ENCODE data around the gene OOSP3.
"Not testable (repeated sequence)": the region's sequence is repeated elsewhere in the genome, so short reads cannot be mapped to it uniquely, and the experiment has no call there.

Gene OOSP3, protein sequence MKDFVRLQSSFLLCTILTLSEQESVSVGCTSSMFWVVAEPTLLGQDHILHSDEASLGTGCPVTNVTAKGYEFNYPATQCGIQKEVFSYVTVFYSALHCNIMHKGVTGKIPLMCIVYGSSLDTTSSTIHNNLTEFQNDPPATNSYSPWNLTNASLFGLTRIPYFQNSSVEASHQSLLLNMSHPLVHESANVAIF

GRCh38 chr11:59878575-59878974 lies at the start of gene OOSP3:
TSS of gene OOSP3 (plus strand) at chr11:59878782. CDS start at chr11:59878809, 27 bp downstream.
- no peak for DNase-seq

GRCh38 chr11:59829358-59829757 lies 49.2 kb upstream of the OOSP3 start:
- DNase-seq = no peak

- no peak for DNase-seq
Observed at GRCh38 chr11:59833602-59834001, 45.0 kb upstream of the OOSP3 start.

GRCh38 chr11:59839615-59840014 lies 39.0 kb upstream of the OOSP3 start:
- DNase-seq = no peak

GRCh38 chr11:59841514-59841913 lies 37.1 kb upstream of the OOSP3 start:
- no peak for DNase-seq

- DNase-seq = no peak
Observed at GRCh38 chr11:59842316-59842715, 36.3 kb upstream of the OOSP3 start.

DNA sequence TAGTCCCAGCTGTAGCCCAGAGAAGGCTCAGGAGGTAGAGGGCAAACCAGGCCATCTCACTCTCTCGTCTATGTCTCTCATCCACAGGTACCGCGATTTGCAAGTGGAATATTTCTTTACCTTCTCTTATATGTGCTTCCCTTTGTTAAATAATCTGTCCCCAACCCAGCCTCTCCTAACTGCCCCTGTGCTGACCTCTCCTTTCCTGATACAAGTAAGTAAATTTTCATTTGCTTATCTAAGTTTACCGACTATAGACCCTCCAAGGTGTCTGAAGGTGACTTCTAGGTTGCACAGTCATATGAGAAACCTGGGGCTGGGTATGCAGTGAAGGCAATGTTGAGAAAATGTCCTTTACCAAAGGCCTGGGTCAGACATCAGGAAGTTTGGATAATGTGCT lies 33.2 kb upstream of the OOSP3 start, which contains the start of gene CBLIF:
CBLIF (minus strand) TSS at position 101 of the 400 bp plus-strand sequence; CDS start at position 55, 46 bp downstream.
- DNase-seq = no peak

GRCh38 chr11:59846556-59846955 lies 32.0 kb upstream of the OOSP3 start:
- DNase-seq = no peak

DNA sequence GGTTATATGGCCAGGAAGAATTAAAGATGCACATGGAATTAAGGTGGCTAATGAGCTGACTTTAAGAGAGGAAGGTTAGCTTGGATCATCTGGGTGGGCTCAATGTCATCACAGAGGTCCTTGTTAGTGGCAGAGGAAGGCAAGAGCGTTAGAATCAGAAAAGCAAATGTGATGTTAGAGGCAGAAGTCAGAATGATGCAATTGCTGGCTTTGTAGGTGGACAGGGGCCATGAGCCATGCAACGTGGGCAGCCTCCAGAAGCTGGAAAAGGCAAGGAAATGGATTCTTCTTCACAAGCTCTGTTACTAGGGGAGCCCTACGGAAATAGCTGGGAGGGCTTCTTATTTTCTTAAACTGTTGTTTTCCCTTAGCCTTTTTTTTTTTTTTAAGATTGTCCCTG lies 31.0 kb upstream of the OOSP3 start:
- no peak for DNase-seq

DNA sequence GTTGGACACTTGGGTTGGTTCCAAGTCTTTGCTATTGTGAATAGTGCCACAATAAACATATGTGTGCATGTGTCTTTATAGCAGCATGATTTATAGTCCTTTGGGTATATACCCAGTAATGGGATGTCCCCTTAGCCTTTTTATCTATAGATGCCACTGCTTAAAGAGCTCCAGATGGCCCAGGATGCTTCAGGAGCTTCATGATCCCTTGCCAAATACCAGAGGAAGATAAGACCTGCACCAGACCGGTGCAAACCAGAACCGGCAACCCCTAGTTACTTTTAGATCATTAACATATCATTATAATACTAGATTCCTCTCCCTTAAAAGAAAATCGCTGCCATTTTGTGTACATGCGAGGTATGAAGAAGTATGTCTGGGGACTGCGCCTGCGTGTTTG lies 30.1 kb upstream of the OOSP3 start:
- not testable (repeated sequence) for DNase-seq

GRCh38 chr11:59849129-59849528 lies 29.5 kb upstream of the OOSP3 start:
- no peak for DNase-seq

GRCh38 chr11:59849551-59849950 lies 29.0 kb upstream of the OOSP3 start:
- DNase-seq = not testable (repeated sequence)

- DNase-seq = not testable (repeated sequence)
Observed at GRCh38 chr11:59851416-59851815, 27.2 kb upstream of the OOSP3 start.

DNA sequence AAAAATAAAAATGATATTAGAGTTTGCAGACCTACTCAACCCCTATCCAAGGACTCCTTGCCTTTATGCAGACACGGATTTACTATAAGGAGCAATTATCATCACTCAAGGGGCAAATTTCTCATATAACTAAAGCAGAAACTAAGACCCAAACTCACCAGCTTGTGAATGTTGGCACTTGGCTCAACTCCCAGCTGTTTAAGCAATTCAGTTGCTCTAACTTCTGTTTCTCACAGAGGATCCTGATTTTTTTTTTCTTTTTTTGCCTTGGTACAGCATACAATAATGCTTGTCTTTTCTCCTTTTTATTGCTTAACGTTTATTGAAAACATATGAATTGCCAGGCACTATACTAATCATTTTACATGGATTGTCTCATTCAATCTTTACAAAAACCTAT lies 23.7 kb upstream of the OOSP3 start:
- DNase-seq = no peak

DNA sequence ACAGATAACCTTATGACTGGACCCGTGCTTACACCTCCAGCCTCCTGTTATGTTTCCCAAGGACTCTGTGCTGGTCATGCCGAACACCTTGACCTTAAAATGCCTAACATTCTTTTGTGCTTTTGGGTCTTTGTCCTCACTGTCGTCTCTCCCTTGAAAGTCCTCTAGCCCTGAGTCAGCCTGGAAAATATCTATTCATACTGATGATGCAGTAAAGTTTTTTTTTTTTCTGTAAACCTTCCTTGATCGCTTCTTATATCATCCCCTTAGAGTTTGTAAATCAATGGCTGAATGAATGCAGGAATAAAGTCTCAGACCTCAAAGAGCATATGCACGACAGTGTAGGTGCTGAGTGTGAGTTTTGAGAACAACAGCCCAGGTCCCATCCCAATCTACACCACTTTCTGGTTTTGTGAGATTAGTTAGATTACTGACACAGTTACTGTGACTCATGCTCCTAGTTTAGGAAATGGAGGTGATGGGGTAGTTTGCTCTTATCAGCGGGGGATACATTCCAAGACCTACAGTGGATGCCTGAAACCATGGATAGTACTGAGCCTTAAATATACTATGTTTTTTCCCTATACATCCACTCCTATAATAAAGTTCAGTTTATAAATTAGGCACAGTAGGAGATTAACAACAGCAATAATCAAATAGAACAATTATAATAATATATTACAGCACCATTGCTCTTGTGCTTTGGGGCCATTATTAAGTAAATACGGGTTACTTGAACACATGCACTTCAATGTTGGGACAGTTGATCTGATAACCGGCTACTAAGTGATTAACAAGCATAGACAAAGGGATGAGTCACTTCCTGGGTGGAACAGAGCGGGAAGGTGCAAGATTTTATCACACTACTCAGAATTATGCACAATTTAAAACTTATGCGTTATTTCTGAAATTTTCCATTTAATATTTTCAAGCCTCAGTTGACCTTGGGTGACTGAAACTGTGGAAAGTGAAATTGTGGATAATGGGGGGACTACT lies 20.8 kb upstream of the OOSP3 start:
- no peak for DNase-seq

GRCh38 chr11:59859673-59860072 lies 18.9 kb upstream of the OOSP3 start:
- no peak for DNase-seq

- no peak for DNase-seq
Observed at GRCh38 chr11:59862252-59862651, 16.3 kb upstream of the OOSP3 start.

DNA sequence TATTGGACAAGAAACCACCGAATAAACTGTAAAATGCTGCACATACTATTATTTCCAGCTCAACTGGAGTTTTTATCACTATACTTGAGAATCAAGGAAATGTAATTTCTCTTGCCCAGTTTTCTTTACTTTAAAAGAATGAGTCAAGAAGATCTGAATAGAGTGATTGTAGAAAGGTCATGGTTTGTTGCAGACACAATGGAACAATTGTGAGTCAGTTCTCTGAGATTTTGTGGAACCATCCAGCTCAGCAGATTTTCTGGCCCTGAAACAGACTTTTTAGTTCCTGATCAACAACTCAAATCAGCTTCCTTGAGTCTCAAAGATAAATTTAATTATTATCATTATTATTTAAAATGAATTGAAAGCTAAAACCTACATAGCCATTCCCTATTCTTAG lies 13.6 kb upstream of the OOSP3 start:
- DNase-seq = no peak

GRCh38 chr11:59866397-59866796 lies 12.2 kb upstream of the OOSP3 start, which contains the start of gene TCN1:
TSS of gene TCN1 (minus strand) at chr11:59866487. CDS start at chr11:59866470, 17 bp downstream.
- DNase-seq = no peak

DNA sequence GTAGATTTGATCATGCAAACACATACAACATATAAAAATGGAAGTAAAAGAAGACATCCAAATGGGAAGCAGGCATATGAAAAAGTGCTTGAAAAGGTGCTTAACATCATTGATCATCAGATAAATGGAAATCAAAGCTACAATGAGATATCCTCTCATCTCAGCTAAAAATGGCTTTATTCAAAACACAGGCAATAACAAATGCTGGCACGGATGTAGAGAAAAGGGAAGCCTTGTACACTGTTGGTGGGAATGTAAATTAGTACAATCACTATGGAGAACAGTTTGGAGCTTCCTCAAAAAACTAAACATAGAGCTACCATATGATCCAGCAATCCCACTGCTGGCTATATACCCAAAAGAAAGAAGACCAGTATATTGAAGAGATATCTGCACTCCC lies 11.7 kb upstream of the OOSP3 start:
- no peak for DNase-seq

DNA sequence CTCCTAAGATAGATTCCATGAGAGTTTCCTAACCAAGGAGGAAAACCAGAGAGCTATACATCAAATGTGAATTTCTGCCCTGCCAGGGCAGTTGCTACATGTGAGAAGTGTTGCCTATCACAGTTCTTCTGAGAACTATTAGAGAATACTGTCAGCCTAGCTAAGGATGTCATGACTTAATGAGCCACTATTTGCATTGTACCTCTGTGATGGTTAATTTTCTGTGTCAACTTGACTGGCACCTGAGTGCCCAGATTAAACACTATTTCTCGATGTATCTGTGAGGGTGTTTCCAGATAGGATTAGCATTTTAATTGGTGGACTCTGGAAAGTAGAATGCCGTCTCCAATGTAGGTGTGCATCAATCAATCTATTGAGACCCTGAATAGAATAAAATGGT lies 10.6 kb upstream of the OOSP3 start:
- DNase-seq = no peak

- DNase-seq = no peak
Observed at GRCh38 chr11:59872076-59872475, 6.5 kb upstream of the OOSP3 start.

GRCh38 chr11:59875856-59876519 lies 2.6 kb upstream of the OOSP3 start:
- no peak for DNase-seq
